H1 (cell line): ENCODE results near the gene OSCP1. TPM values are rescaled to one million over a fixed set of nuclear protein-coding genes. Genes with fewer than 3 reads are reported as not detected.

Source experiments
- CTCF ChIA-PET: fragments of 300-600 bp; sonication (Branson Sonifier 250); formaldehyde crosslinking; loops from one replicate; lab custom pipeline; 2021; ENCODE audit not compliant: partially characterized antibody; lab: Charles Lee
- POLR2A ChIA-PET: fragments of 300-600 bp; sonication (Branson Sonifier 250); formaldehyde crosslinking; loops from one replicate; lab custom pipeline; 2021; ENCODE audit warnings: inconsistent platforms; ENCODE audit not compliant: partially characterized antibody; lab: Charles Lee
- DNase-seq, 2 experiments: peaks; one replicate each; pipeline versions ENCODE4 v3.0.0 to v3.0.0-alpha.2; 2010 to 2022; ENCODE audit warnings: low spot score in 2 of 2, low read depth in 1 of 2, mixed read lengths in 1 of 2
- FAIRE-seq: peaks from 2 replicates; lab custom pipeline; 2011; peaks lifted over from hg19 to GRCh38; lab: Jason Lieb, UNC
- H2AFZ ChIP-seq: 2 replicates; pipeline ENCODE4 v1.8.1; 2012; ENCODE audit warnings: low read length, inconsistent platforms
- H2AK5ac ChIP-seq: 2 replicates; pipeline ENCODE4 v1.6.1; 2013; ENCODE audit warnings: low read depth, low read length
- H2BK120ac ChIP-seq: replicated peaks from 2 replicates; pipeline ENCODE3; 2013; ENCODE audit warnings: low read depth, low read length, inconsistent platforms
- H2BK12ac ChIP-seq: 2 replicates; pipeline ENCODE4 v1.6.1; 2013; ENCODE audit warnings: low read depth, low read length
- H2BK15ac ChIP-seq: 2 replicates; pipeline ENCODE4 v1.6.1; 2013; ENCODE audit warnings: low read length
- H2BK20ac ChIP-seq: 2 replicates; pipeline ENCODE4 v1.6.1; 2013; ENCODE audit warnings: low read length
- H2BK5ac ChIP-seq: 2 replicates; pipeline ENCODE4 v1.6.1; 2013; ENCODE audit warnings: low read depth, low read length
- H3K14ac ChIP-seq: 2 replicates; pipeline ENCODE4 v1.6.1; 2013; ENCODE audit warnings: inconsistent platforms; ENCODE audit not compliant: insufficient read length
- H3K18ac ChIP-seq: 2 replicates; pipeline ENCODE4 v1.6.1; 2013; ENCODE audit warnings: low read length; ENCODE audit errors: extremely low read depth
- H3K23ac ChIP-seq: 2 replicates; pipeline ENCODE4 v1.6.1; 2013; ENCODE audit warnings: inconsistent platforms; ENCODE audit not compliant: insufficient read length
- H3K23me2 ChIP-seq: 2 replicates; pipeline ENCODE4 v1.6.1; 2013; ENCODE audit warnings: low read depth, low read length
- H3K27ac ChIP-seq: 2 replicates; pipeline ENCODE4 v1.6.1; 2011; ENCODE audit warnings: low read depth, low read length, inconsistent platforms
- H3K27me3 ChIP-seq, 4 experiments: replicated peaks in 1 of 4; 1 replicate in 1 of 4; 2 replicates in 3 of 4; pipeline versions ENCODE4 v1.6.1 to v1.8.1; 2011 to 2013; ENCODE audit warnings: low read length in 3 of 4, mild to moderate bottlenecking in 3 of 4, inconsistent platforms in 2 of 4, mixed read lengths in 2 of 4, moderate library complexity in 1 of 4; ENCODE audit not compliant: control insufficient read depth in 3 of 4, insufficient read depth in 3 of 4; ENCODE audit errors: extremely low read depth in 1 of 4
- H3K36me3 ChIP-seq, 4 experiments: 2 replicates each; pipeline versions ENCODE4 v1.6.1 to v1.8.1; 2011 to 2013; ENCODE audit warnings: mild to moderate bottlenecking in 4 of 4, low read length in 3 of 4, moderate library complexity in 2 of 4, control low read depth in 1 of 4, inconsistent platforms in 1 of 4; ENCODE audit not compliant: insufficient read depth in 4 of 4, control insufficient read depth in 2 of 4
- H3K4ac ChIP-seq: replicated peaks from 2 replicates; pipeline ENCODE3; 2013; ENCODE audit warnings: low read length, low read depth, mixed read lengths, inconsistent platforms; ENCODE audit not compliant: insufficient read length
- H3K4me1 ChIP-seq, 4 experiments: replicated peaks in 1 of 4; 1 replicate in 1 of 4; 2 replicates in 3 of 4; pipeline versions ENCODE4 v1.6.1 to v1.8.1; 2011 to 2013; ENCODE audit warnings: low read length in 3 of 4, inconsistent platforms in 2 of 4, mixed read lengths in 1 of 4; ENCODE audit not compliant: insufficient read depth in 4 of 4, control insufficient read depth in 3 of 4
- H3K4me2 ChIP-seq, 2 experiments: 2 replicates each; pipeline versions ENCODE4 v1.6.1 to v1.8.1; 2011 to 2013; ENCODE audit warnings: low read depth in 2 of 2, low read length in 2 of 2, control low read depth in 1 of 2, inconsistent platforms in 1 of 2, mild to moderate bottlenecking in 1 of 2; ENCODE audit not compliant: insufficient read depth in 1 of 2
- H3K4me3 ChIP-seq, 4 experiments: fragments of 200-600, 300-600 bp in 1 of 4; sonication (generic), shearing (Covaris generic), sonication (Bioruptor Twin) in 1 of 4; 2 replicates each; pipeline versions ENCODE4 v1.5.1 to v1.8.1; 2011 to 2016; ENCODE audit warnings: low read length in 4 of 4, low read depth in 3 of 4, control low read depth in 2 of 4, inconsistent platforms in 2 of 4, mild to moderate bottlenecking in 2 of 4, mixed read lengths in 1 of 4, moderate library complexity in 1 of 4; ENCODE audit not compliant: insufficient read depth in 2 of 4; ENCODE audit errors: extremely low read depth in 1 of 4
- H3K56ac ChIP-seq: replicated peaks from 2 replicates; pipeline ENCODE3; 2013; ENCODE audit warnings: low read depth, mild to moderate bottlenecking, mixed read lengths, low read length, inconsistent platforms; ENCODE audit not compliant: insufficient read length
- H3K79me1 ChIP-seq: 2 replicates; pipeline ENCODE4 v1.6.1; 2013; ENCODE audit warnings: low read depth, low read length, control low read depth
- H3K79me2 ChIP-seq, 2 experiments: 2 replicates each; pipeline versions ENCODE4 v1.6.1 to v1.8.1; 2012 to 2013; ENCODE audit warnings: low read length in 2 of 2, mild to moderate bottlenecking in 2 of 2, inconsistent platforms in 1 of 2; ENCODE audit not compliant: insufficient read depth in 2 of 2, control insufficient read depth in 1 of 2
- H3K9ac ChIP-seq, 4 experiments: replicated peaks in 1 of 4; 1 replicate in 1 of 4; 2 replicates in 3 of 4; pipeline versions ENCODE4 v1.6.1 to v1.8.1; 2011 to 2013; ENCODE audit warnings: low read depth in 3 of 4, low read length in 3 of 4, control low read depth in 2 of 4, mild to moderate bottlenecking in 2 of 4, moderate library complexity in 2 of 4, inconsistent platforms in 1 of 4; ENCODE audit errors: extremely low read depth in 1 of 4
- H3K9me3 ChIP-seq, 2 experiments: 2 replicates each; pipeline versions ENCODE4 v1.6.1 to v1.8.1; 2012 to 2013; ENCODE audit warnings: mild to moderate bottlenecking in 2 of 2, moderate library complexity in 2 of 2, control low read depth in 1 of 2, inconsistent platforms in 1 of 2, low read depth in 1 of 2, low read length in 1 of 2, mixed read lengths in 1 of 2; ENCODE audit not compliant: insufficient read depth in 2 of 2
- H4K20me1 ChIP-seq, 2 experiments: replicated peaks in 1 of 2; 2 replicates each; pipeline versions ENCODE3 to v1.8.1; 2011 to 2013; ENCODE audit warnings: inconsistent platforms in 2 of 2, low read length in 2 of 2, mild to moderate bottlenecking in 1 of 2; ENCODE audit not compliant: insufficient read depth in 2 of 2, control insufficient read depth in 1 of 2
- H4K5ac ChIP-seq: 2 replicates; pipeline ENCODE4 v1.6.1; 2013; ENCODE audit warnings: low read length, low read depth, mixed read lengths, inconsistent platforms; ENCODE audit not compliant: insufficient read length
- H4K8ac ChIP-seq: 2 replicates; pipeline ENCODE4 v1.8.0; 2013; ENCODE audit warnings: mild to moderate bottlenecking, moderate library complexity, low read length, inconsistent platforms; ENCODE audit not compliant: insufficient read depth; ENCODE audit errors: extremely low read depth
- H4K91ac ChIP-seq: replicated peaks from 2 replicates; pipeline ENCODE3; 2013; ENCODE audit warnings: low read length, mixed read lengths, inconsistent platforms; ENCODE audit not compliant: insufficient read length
- CHD1 ChIP-seq: IDR thresholded peaks from 2 replicates; pipeline ENCODE4 v1.6.1; 2012; ENCODE audit warnings: low read depth, low read length, improper control_type of control experiment
- HDAC2 ChIP-seq, 2 experiments: fragments of 300-600 bp in 1 of 2; sonication (generic) in 1 of 2; IDR thresholded peaks; 2 replicates each; pipeline ENCODE4 v1.6.1; 2011 to 2012; ENCODE audit warnings: low read depth in 2 of 2, low read length in 2 of 2, mild to moderate bottlenecking in 2 of 2, moderate library complexity in 2 of 2, borderline replicate concordance in 1 of 2, inconsistent platforms in 1 of 2
- JUND ChIP-seq: IDR thresholded peaks from 2 replicates; pipeline ENCODE4 v1.6.1; 2011; ENCODE audit warnings: mild to moderate bottlenecking, improper control_type of control experiment, low read length
- KDM5A ChIP-seq: fragments of 200-600 bp; IDR thresholded peaks from 2 replicates; pipeline ENCODE4 v1.7.1; 2012; ENCODE audit warnings: mild to moderate bottlenecking, low read length, inconsistent platforms, mixed read lengths
- MAFK ChIP-seq: IDR thresholded peaks from 2 replicates; pipeline ENCODE4 v1.6.1; 2012; ENCODE audit warnings: low read depth, mild to moderate bottlenecking, improper control_type of control experiment, low read length
- RXRA ChIP-seq: IDR thresholded peaks from 2 replicates; pipeline ENCODE4 v1.6.1; 2011; ENCODE audit warnings: low read depth, mild to moderate bottlenecking, low read length, moderate library complexity; ENCODE audit not compliant: insufficient read depth
- SIX5 ChIP-seq: IDR thresholded peaks from 2 replicates; pipeline ENCODE4 v1.6.1; 2011; ENCODE audit warnings: mild to moderate bottlenecking, low read depth, low read length
- SRF ChIP-seq: IDR thresholded peaks from 2 replicates; pipeline ENCODE4 v1.6.1; 2011; ENCODE audit warnings: mild to moderate bottlenecking, low read depth, low read length, moderate library complexity
- TAF1 ChIP-seq: IDR thresholded peaks from 2 replicates; pipeline ENCODE4 v1.6.1; 2011; ENCODE audit warnings: mild to moderate bottlenecking, low read depth, low read length
- WGBS, 2 experiments: shearing (Covaris generic) in 1 of 2; methylation state at CpG; one replicate each; pipeline versions ENCODE4 v1.1.6 to v1.1.7; 2013 to 2015; ENCODE audit warnings: low lambda C conversion rate in 2 of 2, mixed read lengths in 2 of 2, inconsistent platforms in 1 of 2, low coverage in 1 of 2, missing lambda C conversion rate in 1 of 2; ENCODE audit not compliant: insufficient replicate concordance in 2 of 2, insufficient coverage in 1 of 2, insufficient read length in 1 of 2; ENCODE audit errors: extremely low coverage in 1 of 2, missing lambda C conversion rate in 1 of 2; 5-methylcytosine and 5-hydroxymethylcytosine counted together
- polyA plus RNA-seq, 7 experiments: library from polyadenylated mRNA; depleted of rRNA in 3 of 7; stranded (reverse) in 5 of 7; unstranded in 2 of 7; fragments of >200 nt in 5 of 7; fragments of 200-250 nt in 2 of 7; gene quantifications; 1 replicate in 5 of 7; 2 replicates in 1 of 7; 4 replicates in 1 of 7; pipeline versions ENCODE4 v1.2.1 to v1.2.3, GENCODE V29; 2011 to 2013; ENCODE audit warnings: missing spikeins in 2 of 7, mixed read lengths in 2 of 7
- total RNA-seq: library from RNA; stranded (reverse); fragmentation: NEBNext Ultra II Directional; extraction: Animal tissue kit (Norgen Biotek cat#: 25700); gene quantifications from 2 replicates; pipeline ENCODE4 v1.2.1, GENCODE V29; 2021

Gene OSCP1
- total and polyA plus RNA-seq, 2 of the 8 experiments (the other 6 are each of a cell fraction or from before 2014, with no cell fraction given), result 1.8 to 3.3 TPM

GRCh38 chr1:36406440-36406839, 43.8 kb downstream of the OSCP1 start:
- ChIA-PET CTCF (interaction anchor here (1.0 to 1.7 kb wide), 5 partner anchors 10 to 64 kb away, joined by 4 to 5 read pairs (median 5); no protein-coding TSS in a partner anchor), POLR2A (interaction anchor here (2.4 kb wide), 1 partner anchor 20 kb away, joined by 15 read pairs; no protein-coding TSS in a partner anchor)
- Histone ChIP-seq H2BK12ac (no peak overlapping the region), H4K20me1 (no peaks in the 10 kb centered on the region), H4K5ac (no peak overlapping the region), H3K27ac (no peak overlapping the region), H3K4ac (no peak overlapping the region), H3K18ac (no peak overlapping the region), H3K79me2 (no peaks in the 10 kb centered on the region), H3K36me3 (peaks cover 0 to 2% (median 0%) of the 10 kb centered on the region in 4 experiments; a peak in 3 of 8 replicates), H2BK5ac (no peak overlapping the region), H3K9ac (no peak overlapping the region), H3K79me1 (no peaks in the 10 kb centered on the region; the same call in 1 of the 2 replicates), H3K4me2 (no peak overlapping the region), H2AFZ (no peak overlapping the region), H3K14ac (no peak overlapping the region), H3K56ac (no peak overlapping the region), H4K91ac (no peak overlapping the region), H2BK20ac (no peak overlapping the region), H2AK5ac (no peak overlapping the region), H2BK120ac (no peak overlapping the region), H4K8ac (no peak overlapping the region), H3K9me3 (no peaks in the 10 kb centered on the region), H3K4me3 (no peak overlapping the region), H3K4me1 (peaks cover 0 to 6% (median 6%) of the 10 kb centered on the region in 4 experiments; a peak in 4 of 7 replicates), H3K23me2 (no peaks in the 10 kb centered on the region; the same call in 1 of the 2 replicates)
- no peak for DNase-seq
- FAIRE-seq, result no peak
- WGBS, 2 experiments, result 73% methylated on average over 1 of the region's 1 CpG; no CpG with 5 or more reads in 1 of the 2 experiments
- TF ChIP-seq HDAC2 (IDR thresholded peaks at IDR 0.05; ENCODE audit: borderline replicate concordance in 1 of 2, low read depth in 2 of 2, low read length in 2 of 2) (no peak), JUND (no peak), MAFK (no peak), RXRA (no peak), TAF1 (no peak), CHD1 (no peak), KDM5A (no peak), SIX5 (no peak), SRF (no peak)
- TF ChIP-seq, all 59 proteins: peak for 0
- no peak overlapping the region for H2BK15ac ChIP-seq
- H3K27me3 ChIP-seq, result no peaks in the 10 kb centered on the region
- no peak overlapping the region for H3K23ac ChIP-seq
